Testis (tissue), 2 donors: Measurements from ENCODE around the gene SAMD4A.

Source experiments
- CTCF ChIP-seq, 3 experiments: fragments of 450-650 bp in 2 of 3; fragments of 200-600 bp in 1 of 3; sonication (generic) in 1 of 3; IDR thresholded peaks; one replicate each; pipeline ENCODE4 v1.5.1; 2016 to 2019; ENCODE audit warnings: antibody characterized with exemption in 3 of 3, mild to moderate bottlenecking in 2 of 3, moderate library complexity in 1 of 3
- POLR2A ChIP-seq: fragments of 450-650 bp; IDR thresholded peaks from one replicate; pipeline ENCODE4 v1.6.1; 2017; ENCODE audit warnings: antibody characterized with exemption, mild to moderate bottlenecking, moderate library complexity

GRCh38 chr14:54642801-54643695 is 76.1 kb downstream of the SAMD4A start:
- TF ChIP-seq CTCF (IDR thresholded peaks at IDR 0.05) (no peak), POLR2A (no peak)
